K562 (cell line): Measurements from ENCODE around the gene GINS2. TPM values are rescaled to one million over a fixed set of nuclear protein-coding genes. Genes with fewer than 3 reads are reported as not detected.

ENCODE experiments used
- ATAC-seq: fragments of 200-7000 bp; cut with Tn5 transposase; 3 replicates; pipeline ENCODE4 v1.9.1; 2020; ENCODE audit warnings: moderate library complexity
- BruUV-seq: library from RNA; stranded (reverse); fragments of 400-500 nt; replicated peaks from 2 replicates; lab custom pipeline; 2021; lab: Mats Ljungman, UMichigan
- CTCF ChIA-PET: fragments of 300-600 bp; formaldehyde crosslinking; extraction: SDS; loops from one replicate; lab custom pipeline; 2021; ENCODE audit warnings: low intra/inter-chr PET ratio; lab: Yijun Ruan, JAX
- POLR2A ChIA-PET: fragments of 300-600, 350-650 bp; sonication (Branson Sonifier 250); formaldehyde crosslinking; extraction: SDS; loops from one replicate; lab custom pipeline; 2021; ENCODE audit warnings: antibody characterized with exemption, inconsistent platforms; lab: Yijun Ruan, JAX
- DNase-seq, 4 experiments: peaks; one replicate each; pipeline versions ENCODE4 v3.0.0 to v3.0.0-alpha.2; 2011 to 2018; ENCODE audit warnings: low spot score in 3 of 4, mixed read lengths in 3 of 4; ENCODE audit errors: extremely low read depth in 1 of 4
- FAIRE-seq: peaks from 2 replicates; lab custom pipeline; 2011; peaks lifted over from hg19 to GRCh38; lab: Jason Lieb, UNC
- H2AFZ ChIP-seq: 2 replicates; pipeline ENCODE4 v1.6.0; 2011; ENCODE audit warnings: low read depth, low read length, control low read depth, inconsistent platforms
- H3K27ac ChIP-seq: fragments of 200-600 bp; 3 replicates; pipeline ENCODE4 v1.8.0; 2011; ENCODE audit warnings: low read depth, mild to moderate bottlenecking, control low read depth, inconsistent platforms, low read length, moderate library complexity, mixed read lengths; ENCODE audit errors: extremely low read depth
- H3K27me3 ChIP-seq, 2 experiments: fragments of 300-600 bp in 1 of 2; 2 replicates in 1 of 2; 3 replicates in 1 of 2; pipeline versions ENCODE4 v1.6.0 to v1.8.0; 2011; ENCODE audit warnings: inconsistent platforms in 2 of 2, low read length in 2 of 2, mild to moderate bottlenecking in 1 of 2, mixed read lengths in 1 of 2, moderate library complexity in 1 of 2; ENCODE audit not compliant: control insufficient read depth in 2 of 2, insufficient read depth in 2 of 2
- H3K36me3 ChIP-seq: fragments of 300-600 bp; 3 replicates; pipeline ENCODE4 v1.8.0; 2011; ENCODE audit warnings: mild to moderate bottlenecking, low read length, inconsistent platforms; ENCODE audit not compliant: control insufficient read depth, insufficient read depth
- H3K4me1 ChIP-seq, 2 experiments: fragments of 200-600 bp in 1 of 2; replicated peaks in 1 of 2; 2 replicates in 1 of 2; 3 replicates in 1 of 2; pipeline versions ENCODE4 v1.5.1 to v1.8.0; 2011; ENCODE audit warnings: inconsistent platforms in 2 of 2, low read length in 2 of 2, mild to moderate bottlenecking in 1 of 2, mixed read lengths in 1 of 2, moderate library complexity in 1 of 2; ENCODE audit not compliant: control insufficient read depth in 2 of 2, insufficient read depth in 2 of 2
- H3K4me2 ChIP-seq: 2 replicates; pipeline ENCODE4 v1.6.1; 2011; ENCODE audit warnings: low read length, control low read depth, inconsistent platforms, mixed read lengths; ENCODE audit not compliant: insufficient read depth
- H3K4me3 ChIP-seq: fragments of 200-600 bp; sonication (generic), shearing (Covaris generic); 2 replicates; pipeline ENCODE4 v1.5.1; 2016; ENCODE audit warnings: control low read depth, inconsistent platforms
- H3K79me2 ChIP-seq: fragments of 200-600 bp; 3 replicates; pipeline ENCODE4 v1.8.0; 2011; ENCODE audit warnings: low read length, inconsistent platforms; ENCODE audit not compliant: control insufficient read depth, insufficient read depth
- H3K9ac ChIP-seq, 2 experiments: 2 replicates each; pipeline versions ENCODE4 v1.6.0 to v1.6.1; 2011; ENCODE audit warnings: low read depth in 2 of 2, low read length in 2 of 2, control low read depth in 1 of 2, inconsistent platforms in 1 of 2, mild to moderate bottlenecking in 1 of 2, mixed read lengths in 1 of 2; ENCODE audit not compliant: insufficient read depth in 1 of 2
- H3K9me1 ChIP-seq: one replicate; pipeline ENCODE4 v1.6.0; 2011; ENCODE audit warnings: inconsistent platforms, mild to moderate bottlenecking, low read length, moderate library complexity; ENCODE audit not compliant: control insufficient read depth, insufficient read depth
- H3K9me3 ChIP-seq: replicated peaks from 2 replicates; pipeline ENCODE4 v1.5.1; 2011; ENCODE audit warnings: low read depth, low read length, inconsistent platforms; ENCODE audit not compliant: control insufficient read depth, insufficient read depth
- H4K20me1 ChIP-seq: replicated peaks from 2 replicates; pipeline ENCODE4 v1.6.1; 2011; ENCODE audit warnings: low read length, inconsistent platforms, mixed read lengths; ENCODE audit not compliant: control insufficient read depth, insufficient read depth
- CTCF ChIP-seq, 3 experiments: IDR thresholded peaks in 2 of 3; conservative IDR thresholded peaks in 1 of 3; 2 replicates each; pipeline ENCODE4 v1.5.1; 2011 to 2012; ENCODE audit warnings: low read length in 3 of 3, mild to moderate bottlenecking in 3 of 3, control low read depth in 2 of 3, improper control_type of control experiment in 1 of 3, inconsistent platforms in 1 of 3, low read depth in 1 of 3, mixed read lengths in 1 of 3, moderate library complexity in 1 of 3; ENCODE audit not compliant: insufficient read depth in 2 of 3
- L3MBTL2 ChIP-seq: fragments of 450-650 bp; IDR thresholded peaks from 2 replicates; pipeline ENCODE4 v1.6.1; 2016; ENCODE audit warnings: mild to moderate bottlenecking, moderate library complexity
- MAX ChIP-seq: sonication (generic); formaldehyde crosslinking; IDR thresholded peaks from 2 replicates; pipeline ENCODE4 v1.9.0; 2022; ENCODE audit warnings: mild to moderate bottlenecking, missing genetic modification reagents
- ZNF174 ChIP-seq: fragments of 250-450 bp; sonication (Bioruptor Pico); IDR thresholded peaks from 2 replicates; pipeline ENCODE4 v1.4.0; 2020; ENCODE audit warnings: mild to moderate bottlenecking
- WGBS: fragments of 100-300 bp; shearing (Covaris generic); methylation state at CpG from one replicate; pipeline ENCODE4 v1.1.6; 2016; ENCODE audit warnings: low coverage, mixed read lengths; ENCODE audit not compliant: insufficient coverage; ENCODE audit errors: missing lambda C conversion rate; 5-methylcytosine and 5-hydroxymethylcytosine counted together
- in situ Hi-C: fragments of 300-500 bp; cut with MboI; formaldehyde crosslinking; loops from 4 replicates; pipeline ENCODE4 v1.15.0; 2018; ENCODE audit warnings: inconsistent platforms, mixed read lengths
- intact Hi-C: fragments of 100-400 bp; cut with micrococcal nuclease; formaldehyde crosslinking; loops from 2 replicates; pipeline ENCODE4 v1.14.2; 2022
- polyA plus RNA-seq, 8 experiments: library from polyadenylated mRNA; depleted of rRNA in 4 of 8; stranded (reverse) in 5 of 8; unstranded in 3 of 8; fragments of >200 nt; fragmentation: Nextera tagmentation in 2 of 8; fragmentation: Illumina TruSeq in 1 of 8; extraction: Ambion mirVana in 2 of 8; extraction: Trizol in 1 of 8; gene quantifications; 2 replicates each; pipeline versions ENCODE4 v1.2.1 to v1.2.3, GENCODE V29; 2011 to 2014; ENCODE audit warnings: inconsistent platforms in 1 of 8, missing spikeins in 1 of 8
- total RNA-seq, 7 experiments: library from RNA; depleted of rRNA in 6 of 7; stranded (reverse); fragments of >200 nt in 6 of 7; fragmentation: Illumina TruSeq in 2 of 7; extraction: Trizol in 2 of 7; gene quantifications; 2 replicates each; pipeline versions ENCODE4 v1.2.1 to v1.2.3, GENCODE V29; 2011 to 2021; ENCODE audit warnings: low replicate concordance in 1 of 7

GINS2 gene
- total and polyA plus RNA-seq, 9 of the 15 experiments (the other 6 are each of a cell fraction or from before 2014, with no cell fraction given): 40.4 to 76.2 (median 44.6) TPM

DNA sequence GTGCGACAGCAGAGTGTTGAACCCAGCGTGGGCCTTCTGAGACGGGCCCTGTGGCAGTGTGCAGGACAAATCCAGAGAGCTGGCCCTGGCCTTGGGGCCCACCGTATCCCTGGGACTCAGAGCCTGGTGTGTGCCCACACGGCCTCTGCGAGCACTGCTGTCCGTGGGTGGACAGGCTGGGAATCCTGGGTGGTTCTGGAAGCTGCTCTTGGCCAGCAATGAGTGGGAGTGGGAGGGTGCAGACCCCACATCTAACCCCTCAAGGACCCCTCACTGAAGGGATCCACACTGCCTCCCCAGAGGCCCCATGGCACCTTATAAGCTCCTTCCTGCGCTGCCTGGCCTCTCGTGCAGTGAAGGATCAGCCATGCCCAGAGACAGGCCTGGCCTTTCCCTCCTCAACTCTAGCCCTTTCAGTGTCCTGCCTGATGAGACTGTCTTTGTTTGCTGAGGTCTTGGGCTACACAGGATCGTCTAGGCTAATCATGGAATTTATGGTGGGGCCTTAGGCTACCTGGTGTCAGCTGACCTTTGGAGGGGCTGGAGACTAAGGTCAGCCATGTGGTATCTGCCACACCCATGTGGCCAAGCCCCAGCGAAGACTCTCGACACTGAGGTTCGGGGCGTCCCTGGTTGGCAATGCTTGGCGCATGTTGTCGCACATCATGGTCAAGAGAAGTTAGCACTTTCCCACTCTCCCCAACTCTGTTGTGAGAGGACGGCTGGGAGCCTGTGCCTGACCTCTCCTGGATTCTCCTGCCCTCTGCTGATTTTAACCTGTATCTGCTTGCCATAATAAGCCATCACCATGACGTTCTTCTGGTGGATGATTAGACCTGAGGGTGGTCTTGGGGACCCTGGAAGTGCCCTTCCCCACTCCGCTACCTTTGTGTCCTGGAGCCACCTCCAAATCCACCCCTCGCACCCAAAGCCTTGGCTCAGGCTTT, 16.4 kb upstream of the GINS2 start:
- ATAC-seq (peak; percentile 41; the same call in 2 of the 3 replicates), FAIRE-seq (peak; percentile 19), DNase-seq (no peak)
- intact Hi-C loops: no loop called here
- Histone ChIP-seq H3K9ac (peak overlapping the region in 1 of 2 experiments; percentile 60; a peak in 1 of 4 replicates), H3K9me1 (no peaks in the 10 kb centered on the region), H3K27me3 (peaks cover 14 to 29% of the 10 kb centered on the region in 2 experiments), H3K9me3 (peaks cover 5% of the 10 kb centered on the region), H3K79me2 (no peaks in the 10 kb centered on the region), H2AFZ (no peak overlapping the region), H3K4me1 (peaks cover 0 to 18% of the 10 kb centered on the region in 2 experiments; a peak in 3 of 5 replicates), H3K4me3 (no peak overlapping the region), H4K20me1 (peaks cover 8% of the 10 kb centered on the region; the same call in 1 of the 2 replicates), H3K4me2 (no peak overlapping the region), H3K36me3 (no peaks in the 10 kb centered on the region), H3K27ac (no peak overlapping the region)
- ChIA-PET POLR2A (no interaction called here), CTCF (interaction anchor here (1.3 kb wide), 1 partner anchor 46 kb away, joined by 3 read pairs; no protein-coding TSS in a partner anchor)
- in situ Hi-C loops: no loop called here
- no TSS peak for BruUV-seq
- TF ChIP-seq ZNF174 (CRISPR knock-in tag): no peak
- peak in 2 of 3 experiments; percentile 32 to 39; a peak in 3 of 6 replicates for TF ChIP-seq CTCF (IDR thresholded peaks at IDR 0.05 in 2 of 3, conservative IDR thresholded peaks at IDR 0.05 in 1 of 3; ENCODE audit: insufficient read depth in 2 of 3, low read depth in 1 of 3, low read length in 3 of 3)
- 0 out of 2 replicates have a peak, but pooled peaks have one; percentile 32 for TF ChIP-seq MAX
- no peak for TF ChIP-seq L3MBTL2
- WGBS: 45% methylated on average over 17 of the region's 20 CpGs
